Upper lobe of right lung (tissue), 1 donor: Measurements from ENCODE around the gene ZNF613. TPM values are rescaled to one million over a fixed set of nuclear protein-coding genes. Genes with fewer than 3 reads are reported as not detected.

Experiments used
- ATAC-seq: fragments of 200-7000 bp; cut with Tn5 transposase; one replicate; pipeline ENCODE4 v1.9.1; 2020; ENCODE audit warnings: mild to moderate bottlenecking, moderate library complexity
- DNase-seq: peaks from one replicate; pipeline ENCODE4 v3.0.0-alpha.2; 2020
- H3K27ac ChIP-seq: fragments of 200-600 bp; one replicate; pipeline ENCODE4 v1.8.0; 2022
- H3K27me3 ChIP-seq: fragments of 200-600 bp; one replicate; pipeline ENCODE4 v1.8.0; 2022; ENCODE audit warnings: mild to moderate bottlenecking
- H3K36me3 ChIP-seq: fragments of 200-600 bp; one replicate; pipeline ENCODE4 v1.8.0; 2022
- H3K4me1 ChIP-seq: fragments of 200-600 bp; one replicate; pipeline ENCODE4 v1.8.0; 2022
- H3K4me3 ChIP-seq: fragments of 200-600 bp; one replicate; pipeline ENCODE4 v1.8.0; 2022; ENCODE audit warnings: mild to moderate bottlenecking
- H3K9me3 ChIP-seq: fragments of 200-600 bp; one replicate; pipeline ENCODE4 v1.8.0; 2022
- intact Hi-C: fragments of 100-400 bp; cut with DNase I; formaldehyde crosslinking; loops from one replicate; pipeline ENCODE4 v1.11.0; 2022
- total RNA-seq: library from RNA; stranded (reverse); fragmentation: NEBNext Ultra II Directional; extraction: Animal tissue kit (Norgen Biotek cat#: 25700); gene quantifications from one replicate; pipeline ENCODE4 v1.2.1, GENCODE V29; 2021
- TF ChIP-seq, protein P1 (sequence below): fragments of 200-600 bp; IDR thresholded peaks from one replicate; pipeline ENCODE4 v1.8.0; 2022; ENCODE audit warnings: antibody characterized with exemption
- donor health status: DM: no; HTN: yes; CAD: no; lungs with severe emphysema.

The ZNF613 gene
- total RNA-seq, 1 donor from 2014 or later: 5.8 TPM

DNA sequence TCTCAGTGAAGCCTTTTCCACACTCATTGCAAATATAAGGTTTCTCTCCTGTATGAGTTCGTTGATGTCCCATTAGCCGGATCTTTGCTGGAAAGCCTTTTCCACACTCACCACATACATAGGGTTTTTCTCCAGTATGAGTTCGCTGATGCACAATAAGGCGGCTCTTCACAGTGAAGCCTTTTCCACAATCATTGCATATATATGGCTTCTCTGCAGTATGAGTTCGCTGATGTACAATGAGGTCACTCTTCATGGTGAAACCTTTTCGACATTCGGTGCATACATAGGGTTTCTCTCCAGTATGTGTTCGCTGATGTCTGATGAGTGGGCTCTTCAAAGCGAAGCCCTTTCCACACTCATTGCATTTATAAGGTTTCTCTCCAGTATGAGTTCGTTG is 66.2 kb downstream of the ZNF613 start:
- H3K4me3 ChIP-seq: no peak overlapping the region
- TF ChIP-seq, protein P1, sequence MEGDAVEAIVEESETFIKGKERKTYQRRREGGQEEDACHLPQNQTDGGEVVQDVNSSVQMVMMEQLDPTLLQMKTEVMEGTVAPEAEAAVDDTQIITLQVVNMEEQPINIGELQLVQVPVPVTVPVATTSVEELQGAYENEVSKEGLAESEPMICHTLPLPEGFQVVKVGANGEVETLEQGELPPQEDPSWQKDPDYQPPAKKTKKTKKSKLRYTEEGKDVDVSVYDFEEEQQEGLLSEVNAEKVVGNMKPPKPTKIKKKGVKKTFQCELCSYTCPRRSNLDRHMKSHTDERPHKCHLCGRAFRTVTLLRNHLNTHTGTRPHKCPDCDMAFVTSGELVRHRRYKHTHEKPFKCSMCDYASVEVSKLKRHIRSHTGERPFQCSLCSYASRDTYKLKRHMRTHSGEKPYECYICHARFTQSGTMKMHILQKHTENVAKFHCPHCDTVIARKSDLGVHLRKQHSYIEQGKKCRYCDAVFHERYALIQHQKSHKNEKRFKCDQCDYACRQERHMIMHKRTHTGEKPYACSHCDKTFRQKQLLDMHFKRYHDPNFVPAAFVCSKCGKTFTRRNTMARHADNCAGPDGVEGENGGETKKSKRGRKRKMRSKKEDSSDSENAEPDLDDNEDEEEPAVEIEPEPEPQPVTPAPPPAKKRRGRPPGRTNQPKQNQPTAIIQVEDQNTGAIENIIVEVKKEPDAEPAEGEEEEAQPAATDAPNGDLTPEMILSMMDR: no peak
- H3K4me1 ChIP-seq: no peaks in the 10 kb centered on the region
- H3K9me3 ChIP-seq: peaks cover 85% of the 10 kb centered on the region
- DNase-seq (no peak), ATAC-seq (no peak)
- H3K36me3 ChIP-seq: peaks cover 40% of the 10 kb centered on the region
- H3K27me3 ChIP-seq: no peaks in the 10 kb centered on the region
- H3K27ac ChIP-seq: no peak overlapping the region
- intact Hi-C loops: no loop called here

DNA sequence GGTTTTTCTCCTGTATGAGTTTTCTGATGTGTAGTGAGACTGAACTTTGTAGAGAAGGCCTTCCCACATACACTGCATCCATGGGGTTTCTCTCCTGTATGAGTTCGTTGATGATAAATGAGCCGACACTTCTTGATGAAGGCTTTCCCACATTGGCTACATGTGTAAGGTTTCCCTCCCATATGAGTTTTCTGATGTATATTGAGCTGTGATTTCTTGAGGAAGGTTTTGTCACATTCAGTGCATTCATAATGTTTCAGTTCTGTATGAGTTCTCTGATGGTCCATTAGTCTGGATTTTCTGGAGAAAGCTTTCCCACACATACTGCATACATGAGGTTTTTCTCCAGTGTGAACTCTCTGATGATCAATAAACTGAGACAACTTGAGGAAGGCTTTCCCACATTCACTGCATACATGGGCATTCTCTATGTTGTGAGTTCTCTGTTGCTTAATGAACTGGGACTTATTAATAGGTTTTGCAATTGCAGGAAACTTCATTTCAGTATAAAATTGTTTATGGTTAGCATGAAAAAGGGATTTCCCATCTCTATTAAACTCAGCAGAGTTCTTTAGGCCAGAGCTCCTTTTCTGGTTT is 66.9 kb downstream of the ZNF613 start:
- no peak overlapping the region for H3K4me3 ChIP-seq
- DNase-seq: no peak
- no peak for ATAC-seq
- H3K36me3 ChIP-seq: peaks cover 47% of the 10 kb centered on the region
- intact Hi-C loops: no loop called here
- H3K27ac ChIP-seq: no peak overlapping the region
- H3K27me3 ChIP-seq: no peaks in the 10 kb centered on the region
- TF ChIP-seq, protein P1: no peak
- H3K9me3 ChIP-seq: peaks cover 91% of the 10 kb centered on the region
- no peaks in the 10 kb centered on the region for H3K4me1 ChIP-seq

Other genes starting within 250 kb of the ZNF613 start
- gene SPACA6, start 234.1 kb upstream of the ZNF613 start, total RNA-seq: 24.0 TPM
- 3.7 TPM for gene HAS1, start 203.5 kb upstream of the ZNF613 start, total RNA-seq
- gene FPR1, start 175.6 kb upstream of the ZNF613 start, total RNA-seq: 53.3 TPM
- 12.5 TPM for gene FPR2, start 166.3 kb upstream of the ZNF613 start, total RNA-seq
- gene FPR3, start 132.3 kb upstream of the ZNF613 start, total RNA-seq: 41.0 TPM
- gene ZNF577, start 39.5 kb upstream of the ZNF613 start, total RNA-seq: 9.4 TPM
- 11.1 TPM for gene ZNF649, start 22.5 kb upstream of the ZNF613 start, total RNA-seq
- 13.0 TPM for gene ZNF350, start 59.4 kb downstream of the ZNF613 start, total RNA-seq
- 14.4 TPM for gene ZNF615, start 80.7 kb downstream of the ZNF613 start, total RNA-seq
- 7.6 TPM for gene ZNF614, start 100.9 kb downstream of the ZNF613 start, total RNA-seq
- gene ZNF432, start 121.4 kb downstream of the ZNF613 start, total RNA-seq: 14.3 TPM
- gene ZNF841, start 168.3 kb downstream of the ZNF613 start, total RNA-seq: 27.0 TPM
- 9.5 TPM for gene ZNF616, start 212.5 kb downstream of the ZNF613 start, total RNA-seq
- gene ZNF836, start 244.1 kb downstream of the ZNF613 start, total RNA-seq: 20.7 TPM